ENCODE data around the gene MARVELD2. TPM values are rescaled to one million over a fixed set of nuclear protein-coding genes. Genes with fewer than 3 reads are reported as not detected.
"Not testable (repeated sequence)": the region's sequence is repeated elsewhere in the genome, so short reads cannot be mapped to it uniquely, and the experiment has no call there.

The MARVELD2 gene
- total RNA-seq, 1 donor from 2014 or later = 10.1 TPM

DNA sequence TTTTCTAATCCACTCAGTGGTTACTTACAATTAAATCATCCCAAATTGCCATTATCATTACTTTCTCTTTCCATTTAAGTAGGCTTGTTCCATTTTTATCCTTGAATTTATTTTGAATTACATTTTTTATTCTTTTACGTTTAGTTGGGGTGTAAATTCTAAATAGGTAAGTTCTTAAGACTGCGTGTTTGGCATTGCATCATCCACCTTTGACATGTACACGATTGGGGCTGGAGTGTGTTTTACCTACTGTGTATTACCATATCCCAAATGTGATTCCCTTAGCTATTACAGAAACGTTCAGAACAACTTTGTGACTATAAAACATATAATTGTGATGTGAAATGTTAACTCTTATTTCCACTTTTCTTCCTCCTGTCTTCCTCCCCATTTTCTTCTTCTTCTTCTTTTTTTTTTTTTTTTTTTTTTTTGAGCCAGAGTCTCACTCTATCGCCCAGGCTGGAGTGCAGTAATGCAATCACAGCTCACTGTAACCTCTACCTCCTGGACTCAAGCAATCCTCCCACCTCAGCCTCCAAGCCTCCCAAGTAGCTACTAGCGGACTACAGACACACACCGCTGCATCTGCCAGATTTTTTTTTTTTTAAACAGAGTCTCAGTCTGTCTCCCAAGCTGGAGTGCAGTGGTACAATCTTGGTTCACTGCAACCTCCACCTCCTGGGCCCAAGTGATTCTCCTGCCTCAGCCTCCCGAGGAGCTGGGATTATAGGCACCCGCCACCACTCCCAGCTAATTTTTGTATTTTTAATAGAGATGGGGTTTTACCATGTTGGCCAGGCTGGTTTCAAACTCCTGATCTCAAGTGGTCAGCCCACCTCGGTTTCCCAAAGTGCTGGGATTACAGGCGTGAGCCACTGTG is 16.7 kb downstream of the MARVELD2 start:
- Histone ChIP-seq H3K79me2 (ENCODE audit: insufficient read depth, low read length) (no peaks in the 10 kb centered on the region), H3K36me3 (ENCODE audit: insufficient read depth, low read length) (no peaks in the 10 kb centered on the region), H3K4me3 (ENCODE audit: insufficient read depth, low read depth, low read length) (no peak overlapping the region), H3K9ac (ENCODE audit: low read length) (no peak overlapping the region), H3K4me2 (ENCODE audit: low read length) (no peak overlapping the region), H3K4me1 (ENCODE audit: insufficient read depth, low read length) (no peaks in the 10 kb centered on the region), H3K9me3 (ENCODE audit: insufficient read depth, low read depth, low read length) (no peaks in the 10 kb centered on the region), H2AFZ (ENCODE audit: low read depth, low read length) (no peak overlapping the region), H4K20me1 (ENCODE audit: insufficient read depth, low read length) (no peaks in the 10 kb centered on the region), H3K27ac (ENCODE audit: low read depth, low read length) (no peak overlapping the region), H3K27me3 (ENCODE audit: insufficient read depth, low read length) (no peaks in the 10 kb centered on the region)
- Mint-ChIP-seq H3K36me3 (ENCODE audit: low read depth, unreplicated experiment) (peaks cover 2% of the 10 kb centered on the region), H3K27ac (ENCODE audit: unreplicated experiment) (no peak overlapping the region), H3K4me3 (ENCODE audit: unreplicated experiment) (no peak overlapping the region), H3K4me1 (ENCODE audit: low read depth, unreplicated experiment) (no peaks in the 10 kb centered on the region), H3K27me3 (ENCODE audit: low read depth, unreplicated experiment) (no peaks in the 10 kb centered on the region), H3K9me3 (ENCODE audit: unreplicated experiment) (no peaks in the 10 kb centered on the region)
- no peak for TF ChIP-seq CTCF (IDR thresholded peaks at IDR 0.05; ENCODE audit: insufficient read depth, low read depth, low read length)
- no peak for TF ChIP-seq EZH2 (IDR thresholded peaks at IDR 0.05; ENCODE audit: insufficient read depth, low read length)
- DNase-seq (ENCODE audit: low read depth) = no peak
- FAIRE-seq = no peak

DNA sequence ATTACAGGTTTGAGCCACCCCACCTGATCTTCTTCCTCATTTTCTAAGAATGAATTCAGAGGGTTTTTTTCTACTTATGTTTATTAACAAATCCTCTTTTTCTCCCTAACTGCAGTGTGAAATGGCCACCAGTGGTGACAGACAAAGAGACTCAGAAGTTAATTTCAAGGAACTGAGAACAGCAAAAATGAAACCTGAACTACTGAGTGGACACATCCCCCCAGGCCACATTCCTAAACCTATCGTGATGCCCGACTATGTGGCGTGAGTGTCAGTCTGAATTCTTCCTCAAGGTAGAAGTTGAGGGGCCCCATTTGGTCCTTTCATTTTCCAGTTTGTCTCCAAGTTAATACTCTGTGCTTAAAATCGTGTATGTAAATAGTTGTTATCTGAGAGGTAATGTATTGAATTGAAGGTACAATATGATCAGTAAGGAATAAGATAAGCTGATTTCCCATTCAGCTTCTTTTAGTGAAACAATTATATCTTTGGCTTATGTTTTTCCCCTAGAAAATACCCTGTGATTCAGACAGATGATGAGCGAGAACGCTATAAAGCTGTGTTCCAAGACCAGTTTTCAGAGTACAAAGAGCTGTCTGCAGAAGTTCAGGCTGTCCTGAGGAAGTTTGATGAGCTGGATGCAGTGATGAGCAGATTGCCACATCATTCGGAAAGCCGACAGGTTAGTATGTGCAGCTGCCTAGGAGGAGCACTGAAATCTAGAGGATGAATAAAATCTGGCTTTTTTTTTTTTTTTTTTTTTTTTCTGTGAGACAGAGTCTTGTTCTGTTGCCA is 17.7 kb downstream of the MARVELD2 start:
- Mint-ChIP-seq H3K9me3 (ENCODE audit: unreplicated experiment) (no peaks in the 10 kb centered on the region), H3K27ac (ENCODE audit: unreplicated experiment) (no peak overlapping the region), H3K27me3 (ENCODE audit: low read depth, unreplicated experiment) (no peaks in the 10 kb centered on the region), H3K4me1 (ENCODE audit: low read depth, unreplicated experiment) (no peaks in the 10 kb centered on the region), H3K36me3 (ENCODE audit: low read depth, unreplicated experiment) (peaks cover 2% of the 10 kb centered on the region), H3K4me3 (ENCODE audit: unreplicated experiment) (no peak overlapping the region)
- Histone ChIP-seq H3K4me3 (ENCODE audit: insufficient read depth, low read depth, low read length) (no peak overlapping the region), H3K9me3 (ENCODE audit: insufficient read depth, low read depth, low read length) (no peaks in the 10 kb centered on the region), H4K20me1 (ENCODE audit: insufficient read depth, low read length) (no peaks in the 10 kb centered on the region), H3K27ac (ENCODE audit: low read depth, low read length) (no peak overlapping the region), H3K4me1 (ENCODE audit: insufficient read depth, low read length) (no peaks in the 10 kb centered on the region), H3K27me3 (ENCODE audit: insufficient read depth, low read length) (no peaks in the 10 kb centered on the region), H3K79me2 (ENCODE audit: insufficient read depth, low read length) (no peaks in the 10 kb centered on the region), H3K4me2 (ENCODE audit: low read length) (no peak overlapping the region), H3K36me3 (ENCODE audit: insufficient read depth, low read length) (no peaks in the 10 kb centered on the region), H2AFZ (ENCODE audit: low read depth, low read length) (no peak overlapping the region), H3K9ac (ENCODE audit: low read length) (no peak overlapping the region)
- FAIRE-seq = no peak
- TF ChIP-seq CTCF (IDR thresholded peaks at IDR 0.05; ENCODE audit: insufficient read depth, low read depth, low read length) (no peak), EZH2 (IDR thresholded peaks at IDR 0.05; ENCODE audit: insufficient read depth, low read length) (no peak)
- DNase-seq (ENCODE audit: low read depth) = no peak

DNA sequence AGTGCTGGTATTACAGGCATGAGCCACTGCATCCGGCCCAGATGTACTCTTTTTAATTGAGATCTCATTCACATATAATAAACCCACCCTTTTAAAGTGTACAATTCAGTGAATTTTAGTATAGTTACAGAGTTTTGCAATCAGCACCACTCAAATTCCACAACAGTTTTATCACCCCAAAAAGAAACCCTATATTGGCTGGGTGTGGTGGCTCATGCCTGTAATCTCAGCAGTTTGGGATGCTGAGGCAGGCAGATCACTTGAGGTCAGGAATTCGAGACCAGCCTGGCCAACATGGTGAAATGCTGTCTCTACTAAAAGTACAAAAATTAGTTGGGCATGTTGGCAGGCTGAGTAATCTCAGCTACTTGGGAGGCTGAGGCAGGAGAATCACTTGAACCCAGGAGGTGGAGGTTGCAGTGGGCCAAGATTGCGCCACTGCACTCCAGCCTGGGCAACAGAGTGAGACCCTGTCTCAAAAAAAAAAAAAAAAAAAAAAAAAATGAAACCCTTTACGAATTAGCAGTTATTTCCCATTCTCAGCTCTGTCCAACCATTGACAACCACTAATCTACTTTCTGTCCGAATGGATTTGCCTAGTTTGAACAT is 20.5 kb downstream of the MARVELD2 start:
- H3K4me3 Mint-ChIP-seq (ENCODE audit: unreplicated experiment); H3K27me3 Mint-ChIP-seq (ENCODE audit: low read depth, unreplicated experiment); H3K4me2 ChIP-seq (ENCODE audit: low read length); H3K9ac ChIP-seq (ENCODE audit: low read length); H3K79me2 ChIP-seq (ENCODE audit: insufficient read depth, low read length); DNase-seq (ENCODE audit: low read depth); H3K4me1 Mint-ChIP-seq (ENCODE audit: low read depth, unreplicated experiment); H2AFZ ChIP-seq (ENCODE audit: low read depth, low read length); H3K27ac Mint-ChIP-seq (ENCODE audit: unreplicated experiment); H3K36me3 Mint-ChIP-seq (ENCODE audit: low read depth, unreplicated experiment); H3K27me3 ChIP-seq (ENCODE audit: insufficient read depth, low read length); H3K27ac ChIP-seq (ENCODE audit: low read depth, low read length); H3K9me3 Mint-ChIP-seq (ENCODE audit: unreplicated experiment); H4K20me1 ChIP-seq (ENCODE audit: insufficient read depth, low read length); H3K4me3 ChIP-seq (ENCODE audit: insufficient read depth, low read depth, low read length); FAIRE-seq; H3K4me1 ChIP-seq (ENCODE audit: insufficient read depth, low read length); H3K9me3 ChIP-seq (ENCODE audit: insufficient read depth, low read depth, low read length); H3K36me3 ChIP-seq (ENCODE audit: insufficient read depth, low read length): not testable (repeated sequence)

All from astrocyte (in vitro differentiated cells and primary cell).